ENCODE measurements around the gene PMFBP1.

DNA sequence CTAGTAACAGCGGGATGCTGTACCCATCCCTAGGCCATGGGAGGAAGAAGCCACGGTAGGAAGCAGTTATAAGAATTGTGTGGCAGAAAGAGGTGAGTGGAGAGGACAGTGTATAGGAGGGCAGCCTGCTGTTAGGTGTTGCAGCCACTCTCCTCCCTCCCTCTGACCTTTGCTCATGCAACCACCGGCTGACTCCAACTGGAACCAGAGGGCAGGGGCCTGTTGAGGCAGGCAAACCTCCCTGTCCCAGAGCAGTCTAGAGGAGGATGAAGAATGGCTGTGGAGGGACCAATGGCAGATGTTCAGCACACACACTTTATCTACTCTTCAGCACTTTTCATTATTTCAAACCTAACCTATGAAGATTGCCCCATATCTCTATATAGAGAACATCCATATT, 80.7 kb downstream of the PMFBP1 start:
- no peak for TF ChIP-seq GATA3 (IDR thresholded peaks at IDR 0.05; ENCODE audit: low read depth, low read length)
- TF ChIP-seq GATA2 (IDR thresholded peaks at IDR 0.05; ENCODE audit: low read depth, low read length): no peak
